GM19193 (cell line): ENCODE results near the gene GATA5.

ENCODE experiments used
- POLR2A ChIP-seq: IDR thresholded peaks from 4 replicates; pipeline ENCODE4 v1.6.1; 2011; ENCODE audit not compliant: insufficient read depth, insufficient read length; ENCODE audit errors: extremely low read depth

Gene GATA5

GRCh38 chr20:62458275-62459251, 17.2 kb downstream of the GATA5 start:
- no peak for TF ChIP-seq POLR2A

- TF ChIP-seq POLR2A, result no peak
Measured at GRCh38 chr20:62457831-62458230, 18.0 kb downstream of the GATA5 start.

- TF ChIP-seq POLR2A, result no peak
Measured at GRCh38 chr20:62457098-62457497, 18.7 kb downstream of the GATA5 start.

- TF ChIP-seq POLR2A, result no peak
Measured at GRCh38 chr20:62455929-62456328, 19.9 kb downstream of the GATA5 start.

- TF ChIP-seq POLR2A, result no peak
Measured at GRCh38 chr20:62454904-62455636, 20.7 kb downstream of the GATA5 start.

GRCh38 chr20:62453186-62453808, 22.5 kb downstream of the GATA5 start:
- TF ChIP-seq POLR2A, result no peak

- no peak for TF ChIP-seq POLR2A
Measured at GRCh38 chr20:62452475-62453095, 23.2 kb downstream of the GATA5 start.

GRCh38 chr20:62451970-62452369, 23.8 kb downstream of the GATA5 start:
- TF ChIP-seq POLR2A, result no peak

GRCh38 chr20:62451156-62451767, 24.5 kb downstream of the GATA5 start:
- no peak for TF ChIP-seq POLR2A

GRCh38 chr20:62449951-62450691, 25.7 kb downstream of the GATA5 start:
- TF ChIP-seq POLR2A, result no peak

GRCh38 chr20:62448788-62449187, 27.0 kb downstream of the GATA5 start:
- no peak for TF ChIP-seq POLR2A

GRCh38 chr20:62448038-62448437, 27.8 kb downstream of the GATA5 start:
- TF ChIP-seq POLR2A, result no peak
